Amniotic epithelial cell (primary cell): ENCODE measurements around the gene THAP2.
A peak's percentile ranks its signal among the peaks of the same experiment; 100 is the strongest.
"Not testable (repeated sequence)": the region's sequence is repeated elsewhere in the genome, so short reads cannot be mapped to it uniquely, and the experiment has no call there.

Experiments
- DNase-seq: peaks from one replicate; pipeline ENCODE4 v3.0.0-alpha.2; 2010; ENCODE audit warnings: low read depth

Gene THAP2

DNA sequence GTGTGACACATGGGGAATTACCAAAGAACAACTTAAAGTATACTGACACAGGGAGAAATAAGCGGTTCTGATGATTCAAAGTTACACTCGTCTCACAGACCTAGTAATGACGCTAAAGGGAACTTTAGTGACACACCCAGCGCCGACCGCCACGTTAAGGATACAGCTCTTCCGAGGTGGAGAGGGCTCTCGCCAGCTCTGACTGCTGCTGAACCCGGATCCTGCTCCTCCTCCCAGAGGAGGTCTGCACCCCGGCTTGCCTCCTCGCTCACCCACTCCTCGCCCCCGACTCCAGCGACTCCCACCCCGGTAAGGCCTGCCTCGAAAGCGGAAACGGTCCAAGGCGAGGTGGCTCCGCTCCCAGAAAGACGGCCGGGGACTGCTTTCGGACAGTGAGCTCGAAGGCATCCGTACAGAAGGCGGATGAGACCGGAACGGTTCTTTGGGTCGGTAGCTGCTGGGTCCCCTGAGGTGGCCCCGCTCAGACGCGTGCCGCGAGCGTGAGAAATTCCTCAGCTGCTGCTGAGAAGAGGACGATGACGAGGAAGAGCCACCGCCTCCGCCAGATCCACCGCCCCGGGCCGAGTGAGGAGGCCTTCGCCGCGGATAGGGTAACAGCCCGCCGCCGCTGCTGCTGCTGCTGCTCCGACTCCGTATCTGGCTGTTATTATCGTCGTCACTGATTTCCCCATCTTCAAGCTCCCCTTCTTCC is 1.1 kb upstream of the THAP2 start:
- peak; percentile 41 for DNase-seq

DNA sequence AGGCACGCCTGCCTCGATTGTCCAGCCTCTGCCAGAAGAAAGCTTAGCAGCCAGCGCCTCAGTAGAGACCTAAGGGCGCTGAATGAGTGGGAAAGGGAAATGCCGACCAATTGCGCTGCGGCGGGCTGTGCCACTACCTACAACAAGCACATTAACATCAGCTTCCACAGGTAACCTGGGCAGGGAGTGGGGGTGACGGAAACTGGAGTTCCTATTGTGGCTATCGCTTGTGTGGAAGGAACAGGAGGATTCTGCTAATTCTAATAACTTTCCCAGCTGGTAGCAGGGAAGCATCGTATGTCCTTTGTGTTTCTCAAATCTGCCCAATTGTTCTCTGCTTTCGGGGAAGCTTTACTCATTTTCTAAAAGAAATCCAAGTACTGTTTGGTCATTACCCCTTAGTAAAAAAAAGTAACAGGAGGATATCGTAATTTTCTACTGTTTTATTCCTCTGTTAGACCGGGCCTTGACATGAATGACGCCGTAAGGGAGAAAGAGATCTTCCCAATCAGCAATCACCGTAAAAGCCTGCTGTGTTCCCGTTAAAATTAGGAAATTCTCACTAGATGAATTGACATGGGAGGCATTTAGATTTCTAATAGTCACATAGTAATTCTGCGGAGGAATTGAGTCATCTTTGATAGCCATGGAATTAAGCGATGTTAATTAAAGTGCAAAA is 449 bp downstream of the THAP2 start:
- DNase-seq = peak; percentile 14

DNA sequence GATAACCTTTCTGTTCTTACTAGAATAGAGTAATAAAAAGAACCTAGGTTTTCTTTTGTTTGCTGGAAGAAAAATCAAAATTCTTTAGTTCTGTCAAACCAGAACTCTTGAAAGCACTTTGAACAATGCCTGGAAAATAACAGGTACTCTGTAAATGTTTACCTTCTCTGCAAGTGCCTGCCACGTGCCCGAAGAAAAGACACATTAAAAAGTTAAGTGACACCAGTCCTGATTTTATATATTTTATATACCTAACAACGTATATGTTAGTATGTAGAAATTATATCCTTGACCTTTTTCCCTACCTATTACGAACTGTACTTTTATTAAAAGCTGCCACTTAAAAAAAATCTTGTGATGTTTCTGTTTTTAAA is 976 bp downstream of the THAP2 start:
- DNase-seq = no peak

DNA sequence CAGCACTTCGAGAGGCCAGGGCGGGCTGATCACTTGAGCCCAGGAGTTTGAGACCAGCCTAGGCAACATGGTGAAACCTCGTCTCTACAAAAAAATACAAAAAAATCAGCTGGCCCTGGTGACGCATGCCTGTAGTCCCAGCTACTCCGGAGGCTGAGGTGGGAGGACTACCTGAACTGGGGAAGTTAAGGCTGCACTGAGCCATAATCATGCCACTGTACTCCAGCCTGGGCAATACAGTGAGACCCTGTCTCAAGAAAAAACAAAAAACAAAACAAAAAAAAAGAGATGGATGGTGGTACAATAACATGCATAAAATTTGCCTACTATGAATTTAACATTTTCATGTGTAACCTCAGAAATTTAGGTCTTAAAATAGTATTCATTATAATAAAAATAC is 2.2 kb downstream of the THAP2 start:
- DNase-seq = no peak

DNA sequence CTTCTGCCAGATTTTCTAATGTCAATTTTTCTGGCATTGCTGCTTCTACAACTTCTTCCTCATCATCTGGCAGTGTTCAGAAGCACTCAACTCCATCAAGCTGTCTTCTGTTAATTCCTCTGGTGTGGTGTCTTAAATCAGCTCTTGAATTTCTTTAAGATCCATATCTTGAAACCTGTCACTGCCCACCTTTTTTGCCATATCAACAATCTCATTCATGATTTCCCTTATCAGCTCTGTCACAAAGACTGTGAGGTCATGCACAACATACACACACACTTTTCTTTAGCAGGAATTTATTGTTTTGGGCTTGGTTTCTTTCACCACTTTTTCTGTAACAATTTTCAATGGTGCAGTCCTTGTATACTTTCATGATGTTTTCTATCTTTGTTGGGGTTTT is 7.2 kb downstream of the THAP2 start:
- DNase-seq = no peak

DNA sequence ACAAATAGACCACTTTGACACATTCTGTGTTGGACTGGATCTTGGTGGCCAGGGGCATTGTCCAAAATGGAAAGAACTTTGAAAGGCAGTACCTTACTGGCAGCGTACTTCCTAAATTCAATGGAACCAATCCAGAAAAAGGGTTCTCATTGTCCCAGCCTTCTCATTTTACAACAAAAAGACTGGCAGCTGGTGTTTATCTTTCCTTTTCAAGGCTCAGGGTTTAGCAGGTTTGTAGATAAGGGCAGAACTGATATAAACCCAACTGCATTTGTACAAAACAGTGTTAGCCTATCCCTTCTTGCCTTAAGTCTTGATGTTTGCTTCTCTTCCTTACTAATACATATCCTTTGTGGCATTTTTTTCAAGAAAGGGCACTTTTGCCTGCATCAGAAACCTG is 7.7 kb downstream of the THAP2 start:
- DNase-seq = no peak

DNA sequence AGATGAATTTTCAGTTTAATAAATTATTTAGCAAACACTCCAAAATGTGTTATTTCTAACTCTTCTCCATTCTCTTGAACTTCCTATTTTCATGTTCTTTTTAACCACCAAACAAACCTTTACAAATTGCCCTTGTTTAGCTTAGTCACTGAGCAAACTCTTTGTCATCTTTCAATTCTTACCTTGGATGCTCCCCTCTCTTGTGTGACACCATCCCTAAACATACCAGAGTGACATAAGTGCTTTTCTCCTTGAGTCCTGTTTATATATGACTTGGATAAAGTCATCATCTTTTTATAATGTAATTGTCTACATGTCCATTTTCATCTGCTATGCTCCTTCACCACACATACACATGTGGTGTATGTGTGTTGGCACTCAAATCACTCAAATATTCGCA is 18.4 kb downstream of the THAP2 start:
- DNase-seq = no peak

DNA sequence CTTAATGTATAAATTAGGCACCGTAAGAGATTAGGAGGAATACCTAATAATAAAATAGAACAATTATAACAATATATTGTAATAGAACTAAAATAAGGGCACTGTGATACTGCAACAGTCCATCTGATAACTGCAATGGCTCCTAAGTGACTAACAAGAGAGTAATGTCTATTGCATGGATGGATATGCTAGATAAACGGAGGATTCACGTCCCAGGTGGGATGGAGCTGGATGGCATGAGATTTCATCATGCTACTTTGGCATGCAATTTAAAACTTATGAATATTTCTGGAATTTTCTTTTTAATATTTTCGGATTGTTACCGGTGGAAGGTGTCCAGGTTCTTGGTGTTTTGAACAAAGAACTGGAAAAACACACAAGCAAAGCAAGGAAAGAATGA is 19.5 kb downstream of the THAP2 start:
- no peak for DNase-seq

DNA sequence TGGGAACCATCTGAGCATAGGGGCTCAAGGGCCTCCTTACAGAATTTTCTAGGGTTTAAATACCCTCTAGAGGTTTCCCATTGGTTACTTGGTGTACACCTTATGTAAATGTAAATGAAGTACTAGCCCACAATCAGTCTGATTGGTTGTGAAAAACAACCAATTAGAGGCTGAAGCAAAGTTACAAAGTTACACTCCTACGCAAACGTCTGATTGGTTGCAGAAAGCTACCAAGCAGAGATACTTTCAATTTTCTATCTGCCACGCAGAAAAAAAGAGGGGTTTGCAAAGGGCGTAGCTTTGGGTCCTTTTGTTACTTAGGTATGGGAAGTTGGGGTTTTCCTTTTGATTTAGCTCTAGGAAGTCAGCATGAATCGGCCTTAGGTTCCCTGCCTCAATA is 20.0 kb downstream of the THAP2 start:
- peak; percentile 16 for DNase-seq

DNA sequence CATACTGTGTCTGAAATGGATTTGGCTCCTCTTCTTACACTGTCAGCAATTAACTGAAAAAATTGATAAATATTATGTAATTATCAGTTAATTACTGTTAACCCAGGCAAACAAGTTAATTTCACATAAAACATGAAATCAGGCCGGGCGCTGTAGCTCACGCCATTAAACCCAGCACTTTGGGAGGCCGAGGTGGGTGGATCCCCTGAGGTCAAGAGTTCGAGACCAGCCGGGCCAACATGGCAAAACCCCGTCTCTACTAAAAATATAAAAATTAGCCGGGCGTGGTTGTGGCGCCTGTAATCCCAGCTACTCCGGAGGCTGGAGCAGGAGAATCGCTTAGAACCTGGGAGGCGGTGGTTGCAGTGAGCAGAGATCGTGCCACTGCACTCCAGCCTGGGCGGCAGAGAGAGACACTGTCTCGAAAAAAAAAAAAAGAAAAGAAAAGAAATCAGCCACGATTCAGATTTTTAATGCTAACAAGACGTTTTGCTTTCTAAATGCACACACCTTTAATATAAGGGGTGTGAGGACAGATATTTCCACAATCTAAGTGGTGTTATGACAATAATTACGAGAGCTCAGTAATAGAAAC is 21.3 kb downstream of the THAP2 start:
- no peak for DNase-seq

DNA sequence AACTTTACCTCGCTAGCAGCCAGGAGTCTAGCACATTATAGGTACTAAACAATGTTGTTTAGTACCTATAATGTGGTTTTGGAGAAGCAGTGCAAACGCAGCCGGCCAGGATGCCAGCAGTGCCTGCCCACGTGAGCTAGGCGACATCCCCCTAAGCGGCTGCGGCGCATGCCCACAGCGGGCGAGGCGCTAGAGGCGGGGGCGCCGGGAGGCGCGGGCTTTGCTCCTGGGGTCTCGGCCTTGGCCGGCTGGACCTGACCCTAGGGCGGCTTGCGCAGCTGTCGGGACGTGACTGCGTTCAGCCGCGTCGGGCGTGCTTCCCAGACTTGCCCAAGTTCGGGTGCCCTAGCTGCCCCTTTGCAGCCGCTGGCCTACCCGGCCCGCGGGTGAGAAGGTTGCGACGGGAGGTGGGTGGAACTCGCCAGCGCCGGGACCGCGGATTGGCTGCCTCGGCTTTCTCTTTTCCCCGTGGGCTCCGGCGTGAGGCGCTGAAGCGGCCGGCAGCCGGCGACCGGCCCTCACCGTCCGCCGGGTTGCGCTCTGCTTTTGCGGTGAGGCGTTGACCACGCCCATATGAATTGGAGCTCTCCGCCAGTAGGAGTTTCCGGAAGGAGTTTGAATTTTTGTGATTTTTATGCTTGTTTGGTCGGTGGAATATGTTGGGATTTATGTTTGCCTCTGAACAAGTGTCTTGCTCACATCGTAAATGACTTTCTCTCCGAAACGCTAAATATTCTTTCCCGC is 22.0 kb downstream of the THAP2 start, which contains the start of gene TMEM19:
Gene TMEM19 (plus strand): TSS at position 169 of the 744 bp plus-strand sequence. CDS start 599 bp downstream, outside the sequence.
- peak; percentile 88 for DNase-seq

DNA sequence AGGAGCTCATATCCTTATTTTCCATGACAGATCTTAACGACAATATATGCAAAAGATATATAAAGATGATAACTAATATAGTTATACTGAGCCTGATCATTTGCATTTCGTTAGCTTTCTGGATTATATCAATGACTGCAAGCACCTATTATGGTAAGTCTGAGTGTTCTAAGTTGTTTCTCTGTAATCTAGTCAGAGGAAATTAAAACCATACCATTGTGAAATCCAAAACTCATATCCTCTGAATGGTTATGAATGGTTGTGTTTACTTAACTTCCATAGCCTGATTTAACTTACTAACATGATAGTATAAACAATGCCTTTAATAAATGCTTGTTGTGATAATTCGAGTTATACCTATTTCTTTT is 22.5 kb downstream of the THAP2 start:
- peak; percentile 56 for DNase-seq

DNA sequence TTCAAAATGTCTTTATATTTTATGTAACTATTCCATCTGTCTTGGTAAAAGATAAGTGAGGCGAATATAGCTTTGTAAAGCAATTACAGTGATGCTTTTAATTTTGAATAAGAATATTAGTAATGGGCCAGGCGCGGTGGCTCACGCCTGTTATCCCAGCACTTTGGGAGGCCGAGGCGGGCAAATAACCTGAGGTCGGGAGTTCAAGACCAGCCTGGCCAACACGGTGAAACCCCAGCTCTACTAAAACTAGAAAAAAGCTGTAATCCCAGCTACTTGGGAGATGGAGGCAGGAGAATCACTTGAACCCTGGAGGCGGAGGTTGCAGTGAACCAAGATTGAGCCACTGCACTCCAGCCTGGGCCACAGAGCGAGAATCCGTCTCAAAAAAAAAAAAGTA is 23.1 kb downstream of the THAP2 start:
- not testable (repeated sequence) for DNase-seq

DNA sequence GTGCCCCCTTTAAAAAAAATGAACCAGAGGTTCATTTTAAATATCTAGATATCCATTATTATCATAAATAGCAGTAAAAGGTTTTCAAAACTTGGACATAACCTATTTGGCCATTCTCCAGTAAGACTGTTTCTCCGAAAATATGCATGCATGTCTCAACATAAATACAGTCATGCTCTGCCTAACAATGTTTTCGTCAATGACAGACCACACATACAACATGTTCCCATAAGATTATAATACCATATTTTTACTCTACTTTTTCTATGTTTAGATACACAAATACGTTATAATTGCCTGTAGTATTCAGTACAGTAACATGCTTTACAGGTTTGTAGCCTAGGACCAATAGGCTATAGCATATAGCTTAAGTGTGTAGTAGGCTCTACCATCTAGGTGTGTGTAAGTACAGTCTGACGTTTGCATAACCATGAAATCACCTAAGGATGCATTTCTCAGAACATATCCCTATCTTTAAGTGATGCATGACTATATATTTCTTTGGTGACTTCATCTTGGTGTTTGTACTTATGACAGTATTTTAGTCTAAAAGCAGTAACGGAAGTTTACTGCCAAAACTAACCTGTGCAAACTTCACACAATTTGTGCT is 25.0 kb downstream of the THAP2 start:
- DNase-seq = no peak

DNA sequence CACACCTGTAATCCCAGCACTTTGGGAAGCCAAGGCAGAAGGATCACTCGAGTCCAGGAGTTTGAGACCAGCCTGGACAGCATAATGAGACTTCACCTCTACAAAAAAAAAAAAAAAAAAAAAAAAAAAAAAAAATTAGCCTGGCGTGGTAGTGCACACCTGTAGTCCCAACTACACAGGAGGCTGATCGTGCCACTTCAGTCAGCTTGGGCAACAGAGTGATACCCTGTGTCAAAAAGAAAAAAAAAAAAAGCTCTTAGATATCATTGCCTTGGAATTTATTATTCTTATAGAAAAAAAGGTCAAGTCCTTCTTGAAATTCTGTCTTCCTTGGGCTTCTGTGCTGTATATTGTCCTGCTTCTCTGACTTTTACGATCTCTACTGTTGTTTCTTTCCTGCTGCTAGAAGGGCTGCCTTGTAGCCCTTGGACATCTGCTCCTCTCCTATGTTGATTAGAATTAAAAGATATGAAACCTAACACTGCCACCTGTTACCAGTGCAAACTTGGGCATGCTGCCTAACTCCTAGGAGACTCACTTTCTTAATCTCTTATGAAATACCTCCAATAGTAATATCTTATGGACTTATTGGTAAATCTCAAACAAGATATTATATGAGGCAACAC is 27.5 kb downstream of the THAP2 start:
- no peak for DNase-seq

DNA sequence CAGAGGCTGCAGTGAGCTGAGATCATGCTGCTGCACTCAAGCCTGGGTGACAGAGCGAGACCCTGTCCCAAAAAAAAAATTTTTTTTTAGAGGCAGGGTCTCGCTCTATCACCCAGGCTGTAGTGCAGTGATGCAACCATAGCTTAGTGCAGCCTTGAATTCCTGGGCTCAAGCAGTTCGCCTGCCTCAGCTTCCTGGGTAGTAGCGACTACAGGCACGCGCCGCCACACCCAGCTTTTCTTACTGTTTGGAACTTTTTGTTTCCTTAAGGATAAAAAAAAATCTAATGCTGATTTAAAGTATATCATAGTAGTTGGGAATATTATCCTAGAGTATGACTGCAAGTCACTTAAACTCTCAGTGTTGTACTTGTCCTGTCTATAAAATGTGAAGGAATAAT is 29.0 kb downstream of the THAP2 start:
- DNase-seq = no peak

DNA sequence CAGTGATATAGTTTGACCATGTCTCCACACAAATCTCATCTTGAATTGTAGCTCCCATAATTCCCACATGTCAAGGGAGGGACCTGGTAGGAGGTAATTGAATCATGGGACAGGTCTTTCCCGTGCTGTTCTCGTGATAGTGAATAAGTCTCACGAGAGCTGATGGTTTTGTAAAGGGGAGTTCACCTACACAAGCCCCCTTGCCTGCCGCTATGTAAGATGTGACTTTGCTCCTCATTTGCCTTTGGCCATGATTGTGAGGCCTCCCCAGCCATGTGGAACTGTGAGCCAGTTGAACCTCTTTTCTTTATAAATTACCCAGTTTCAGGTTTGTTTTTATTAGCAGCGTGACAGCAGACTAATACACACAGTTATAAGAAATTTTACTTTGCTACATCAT is 29.6 kb downstream of the THAP2 start:
- not testable (repeated sequence) for DNase-seq

DNA sequence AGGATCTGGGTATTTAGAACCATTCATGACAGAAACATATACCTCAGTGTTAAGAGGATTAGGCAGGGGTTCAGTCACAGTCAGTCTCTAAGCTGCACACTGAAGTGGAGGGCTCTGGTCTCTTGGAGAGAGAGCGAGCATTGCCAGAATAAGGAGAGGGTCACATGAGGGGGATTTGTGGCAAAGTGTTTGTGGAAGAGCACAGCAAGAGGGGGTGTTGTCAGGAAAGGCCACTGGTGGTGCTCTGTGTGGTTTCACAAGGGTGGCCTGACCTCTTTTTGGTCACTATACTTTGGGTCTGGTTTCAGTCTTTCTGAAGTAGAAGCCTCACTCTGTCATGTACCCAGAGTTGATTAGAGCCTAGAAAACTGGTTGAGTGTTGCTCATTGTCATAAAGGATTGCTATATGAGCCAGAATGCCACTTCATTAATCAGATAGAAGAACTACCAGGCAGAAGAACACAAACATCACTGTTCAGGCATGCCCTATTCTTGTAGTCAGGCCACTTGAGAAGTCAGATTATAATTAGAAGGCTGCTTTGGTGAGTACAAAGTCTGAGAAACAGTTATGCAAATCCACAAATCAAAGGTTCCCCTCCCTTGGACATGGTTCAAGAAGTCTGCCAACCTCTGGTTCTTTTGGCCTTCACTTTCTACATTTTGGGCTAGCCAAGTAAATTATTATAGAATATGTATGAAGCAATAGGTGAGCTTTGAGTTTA is 30.2 kb downstream of the THAP2 start:
- no peak for DNase-seq

DNA sequence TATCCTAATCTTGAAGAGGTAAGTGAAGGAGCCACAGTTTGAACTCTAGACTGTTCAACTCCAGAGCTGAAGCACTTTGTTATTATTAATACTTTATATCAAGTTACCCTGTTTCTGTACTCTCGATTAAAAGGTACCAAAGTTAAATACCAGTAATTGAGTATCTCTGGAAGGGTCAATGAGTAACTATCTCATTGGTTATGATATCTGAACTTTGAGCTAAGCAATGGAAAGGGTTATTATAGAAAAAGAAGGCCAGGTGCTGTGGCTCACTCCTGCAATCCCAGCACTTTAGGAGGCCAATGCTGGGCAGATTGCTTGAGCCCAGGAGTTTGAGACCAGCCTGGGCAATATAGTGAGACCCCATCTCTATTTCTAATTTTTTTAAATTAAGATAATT is 31.7 kb downstream of the THAP2 start:
- no peak for DNase-seq

DNA sequence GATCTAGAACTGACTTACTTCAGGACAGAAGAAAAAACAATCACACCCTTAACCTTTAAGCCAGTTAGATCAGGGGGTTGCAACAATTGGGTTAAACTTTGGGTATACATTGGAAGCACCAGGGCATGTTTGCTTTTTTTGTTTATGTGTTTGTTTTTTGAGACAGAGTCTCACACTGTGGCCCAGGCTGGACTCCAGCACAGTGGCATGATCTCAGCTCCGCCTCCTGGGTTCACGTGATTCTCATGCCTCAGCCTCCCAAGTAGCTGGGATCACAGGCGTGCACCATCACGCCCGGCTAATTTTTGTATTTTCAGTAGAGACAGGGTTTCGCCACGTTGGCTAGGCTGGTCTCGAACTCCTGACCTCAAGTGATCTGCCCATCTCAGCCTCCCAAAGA is 38.1 kb downstream of the THAP2 start:
- not testable (repeated sequence) for DNase-seq

DNA sequence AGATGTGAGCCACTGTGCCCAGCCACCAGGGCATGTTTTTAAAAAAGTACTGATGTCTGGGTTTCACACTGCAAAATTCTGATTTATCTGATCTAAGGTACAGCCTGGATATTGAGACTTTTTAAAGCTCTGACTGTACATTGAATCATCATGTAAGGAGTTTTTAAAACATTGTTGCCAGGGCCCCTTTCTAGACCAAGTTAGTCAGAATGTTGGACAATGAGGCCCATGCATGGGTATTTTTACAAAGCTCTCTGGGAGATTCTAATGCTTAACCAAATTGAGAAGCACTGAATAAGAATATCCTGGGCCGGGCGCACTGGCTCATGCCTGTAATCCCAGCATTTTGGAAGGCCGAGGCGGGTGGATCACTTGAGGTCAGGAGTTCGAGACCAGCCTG is 38.5 kb downstream of the THAP2 start:
- no peak for DNase-seq
